Measurements from ENCODE around the gene CDC42BPG. TPM values are rescaled to one million over a fixed set of nuclear protein-coding genes. Genes with fewer than 3 reads are reported as not detected.

CDC42BPG gene
- total and polyA plus RNA-seq, 8 donors: 9.7 to 23.8 (median 13.2) TPM

DNA sequence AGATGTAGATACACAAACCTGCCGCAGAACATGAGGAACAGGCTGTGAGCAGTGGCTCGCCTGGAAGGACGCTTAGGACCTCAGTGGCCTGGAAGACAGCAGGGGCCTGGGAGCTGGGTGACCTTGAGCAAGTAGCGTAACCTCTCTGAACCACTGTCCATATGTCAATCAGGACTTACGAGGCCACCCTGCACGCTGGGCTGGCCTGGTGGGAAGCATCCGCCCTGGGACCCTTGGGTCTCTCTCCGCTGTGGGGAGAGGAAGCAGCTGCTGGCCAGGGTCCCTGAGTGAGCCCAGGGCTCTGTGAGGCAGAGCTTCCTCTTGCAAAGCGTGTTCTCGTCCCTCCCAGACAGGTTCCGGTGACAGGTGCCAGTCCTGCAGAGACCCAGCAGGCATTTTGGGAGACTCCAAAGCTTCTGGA is 48.0 kb upstream of the CDC42BPG start:
- FAIRE-seq (no peak), ATAC-seq (peak in 3 of 4 donors; percentile 1 to 2 (median 2)), DNase-seq (peak in 1 of 6 donors; percentile 40)
- Histone ChIP-seq H3K36me3 (peaks cover 0 to 11% (median 2%) of the 10 kb centered on the region in 3 donors), H3K9me3 (no peaks in the 10 kb centered on the region), H3K27ac (peak overlapping the region; percentile 59 to 87 (median 76)), H3K4me3 (peak overlapping the region; percentile 30 to 52 (median 41)), H3K4me1 (peaks cover 9 to 30% (median 19%) of the 10 kb centered on the region in 3 donors), H3K27me3 (no peaks in the 10 kb centered on the region)
- WGBS, 2 donors: 33 to 37% methylated on average over 11 of the region's 11 CpGs
- TF ChIP-seq, protein P1, sequence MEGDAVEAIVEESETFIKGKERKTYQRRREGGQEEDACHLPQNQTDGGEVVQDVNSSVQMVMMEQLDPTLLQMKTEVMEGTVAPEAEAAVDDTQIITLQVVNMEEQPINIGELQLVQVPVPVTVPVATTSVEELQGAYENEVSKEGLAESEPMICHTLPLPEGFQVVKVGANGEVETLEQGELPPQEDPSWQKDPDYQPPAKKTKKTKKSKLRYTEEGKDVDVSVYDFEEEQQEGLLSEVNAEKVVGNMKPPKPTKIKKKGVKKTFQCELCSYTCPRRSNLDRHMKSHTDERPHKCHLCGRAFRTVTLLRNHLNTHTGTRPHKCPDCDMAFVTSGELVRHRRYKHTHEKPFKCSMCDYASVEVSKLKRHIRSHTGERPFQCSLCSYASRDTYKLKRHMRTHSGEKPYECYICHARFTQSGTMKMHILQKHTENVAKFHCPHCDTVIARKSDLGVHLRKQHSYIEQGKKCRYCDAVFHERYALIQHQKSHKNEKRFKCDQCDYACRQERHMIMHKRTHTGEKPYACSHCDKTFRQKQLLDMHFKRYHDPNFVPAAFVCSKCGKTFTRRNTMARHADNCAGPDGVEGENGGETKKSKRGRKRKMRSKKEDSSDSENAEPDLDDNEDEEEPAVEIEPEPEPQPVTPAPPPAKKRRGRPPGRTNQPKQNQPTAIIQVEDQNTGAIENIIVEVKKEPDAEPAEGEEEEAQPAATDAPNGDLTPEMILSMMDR (IDR thresholded peaks at IDR 0.05): no peak
- intact Hi-C loops (cut with DNase I): loop anchor here in 2 of 3 donors (5.0 to 10.0 kb wide), 3 partner anchors 40 to 108 kb away; no protein-coding TSS in a partner anchor

DNA sequence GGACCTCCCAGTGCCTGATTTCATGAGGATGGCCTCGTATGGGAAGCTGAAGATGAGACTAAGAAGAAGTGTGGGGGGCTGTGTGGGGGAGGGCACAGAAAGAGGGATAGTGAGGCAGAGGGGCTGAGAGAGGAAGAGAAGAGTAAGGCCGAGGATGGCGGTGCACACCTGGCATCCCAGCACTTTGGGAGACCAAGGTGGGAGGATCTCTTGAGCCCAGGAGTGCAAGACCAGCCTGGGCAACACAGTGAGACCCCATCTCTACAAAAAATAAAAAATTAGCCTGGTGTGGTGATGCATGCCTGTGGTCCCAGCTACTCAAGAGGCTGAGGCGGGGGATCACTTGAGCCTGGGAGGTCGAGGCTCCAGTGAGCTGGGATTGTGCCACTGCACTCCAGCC is 47.4 kb upstream of the CDC42BPG start:
- H3K4me3 ChIP-seq: peak overlapping the region in 3 of 4 donors; percentile 30 to 52 (median 49)
- ATAC-seq (no peak), FAIRE-seq (no peak), DNase-seq (no peak)
- peaks cover 9 to 30% (median 19%) of the 10 kb centered on the region in 3 donors for H3K4me1 ChIP-seq
- H3K27ac ChIP-seq: peak overlapping the region in 3 of 4 donors; percentile 71 to 87 (median 81)
- TF ChIP-seq, protein P1 (IDR thresholded peaks at IDR 0.05): no peak
- no peaks in the 10 kb centered on the region for H3K9me3 ChIP-seq
- no peaks in the 10 kb centered on the region for H3K27me3 ChIP-seq
- intact Hi-C loops (cut with DNase I): loop anchor here in 2 of 3 donors (5.0 to 10.0 kb wide), 3 partner anchors 40 to 107 kb away; no protein-coding TSS in a partner anchor
- peaks cover 0 to 9% (median 0%) of the 10 kb centered on the region in 3 donors for H3K36me3 ChIP-seq
- WGBS, 2 donors: 50 to 59% methylated on average over 5 of the region's 5 CpGs

DNA sequence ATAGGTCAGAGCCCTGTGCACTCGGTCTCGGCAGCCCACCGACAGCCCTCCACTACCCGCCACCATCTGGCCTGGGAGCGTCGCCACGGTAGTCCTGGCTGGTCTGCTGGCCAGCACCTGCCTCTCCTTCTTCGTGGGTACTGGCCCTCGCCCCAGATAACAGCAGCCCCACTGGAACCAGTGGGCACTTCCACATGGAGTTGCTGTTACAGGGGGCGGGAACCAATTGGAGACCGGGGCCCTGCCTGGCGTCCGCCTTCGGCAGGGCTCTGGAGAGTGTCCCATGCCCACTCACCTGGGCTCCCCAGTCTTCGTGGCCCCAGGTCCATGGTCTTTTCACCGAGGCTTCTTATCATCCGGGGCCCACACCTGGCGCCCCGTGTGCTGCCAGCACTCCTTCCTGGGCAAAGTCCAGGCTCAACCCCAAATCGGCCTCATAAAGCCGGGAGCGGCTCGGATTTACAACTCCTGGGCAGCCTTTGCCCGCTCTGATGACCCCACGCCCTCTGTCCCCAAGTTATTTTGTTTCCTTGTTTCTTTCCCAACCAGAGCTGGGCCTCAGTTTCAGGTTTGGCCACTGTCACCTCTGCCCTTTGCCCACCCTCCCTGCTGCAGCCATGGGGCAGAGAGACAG is 46.9 kb upstream of the CDC42BPG start:
- peak in 2 of 4 donors; percentile 1 to 3 for ATAC-seq
- Histone ChIP-seq H3K27me3 (no peaks in the 10 kb centered on the region), H3K4me3 (peak overlapping the region in 2 of 4 donors; percentile 49 to 52), H3K36me3 (peaks cover 0 to 4% (median 0%) of the 10 kb centered on the region in 3 donors), H3K27ac (peak overlapping the region in 2 of 4 donors; percentile 33 to 48), H3K9me3 (no peaks in the 10 kb centered on the region), H3K4me1 (peaks cover 9 to 30% (median 19%) of the 10 kb centered on the region in 3 donors)
- TF ChIP-seq, protein P1 (IDR thresholded peaks at IDR 0.05): no peak
- FAIRE-seq: no peak
- WGBS, 2 donors: 34 to 36% methylated on average over 25 of the region's 25 CpGs
- no peak for DNase-seq
- intact Hi-C loops (cut with DNase I): loop anchor here in 2 of 3 donors (5.0 to 10.0 kb wide), 3 partner anchors 39 to 107 kb away; no protein-coding TSS in a partner anchor

DNA sequence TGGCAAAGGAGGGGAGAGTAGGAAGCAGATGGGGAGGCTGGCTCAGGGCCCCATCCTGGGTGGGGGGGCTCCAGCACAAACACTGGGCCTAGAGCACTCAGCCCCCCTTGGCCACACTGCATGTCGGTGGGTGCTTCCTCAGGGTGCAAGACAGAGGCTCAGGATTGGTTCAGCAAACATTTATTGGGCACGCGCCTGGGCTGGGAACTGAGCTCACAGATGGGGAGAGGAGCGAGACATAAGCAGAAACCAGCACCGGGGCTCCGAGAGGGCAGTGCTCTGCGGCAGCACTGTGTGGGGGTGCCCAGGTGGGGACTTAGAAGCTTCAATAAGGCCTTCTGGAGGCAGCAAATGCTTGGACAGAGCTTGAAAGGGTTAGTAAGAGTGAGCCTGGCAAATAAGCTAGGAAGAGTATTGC is 46.1 kb upstream of the CDC42BPG start:
- Histone ChIP-seq H3K36me3 (no peaks in the 10 kb centered on the region), H3K9me3 (no peaks in the 10 kb centered on the region), H3K27ac (no peak overlapping the region), H3K4me3 (no peak overlapping the region), H3K4me1 (peaks cover 9 to 30% (median 19%) of the 10 kb centered on the region in 3 donors), H3K27me3 (no peaks in the 10 kb centered on the region)
- no peak for ATAC-seq
- intact Hi-C loops (cut with DNase I): loop anchor here in 2 of 3 donors (5.0 to 10.0 kb wide), 3 partner anchors 38 to 106 kb away; no protein-coding TSS in a partner anchor
- WGBS, 2 donors: 82 to 89% methylated on average over 7 of the region's 7 CpGs
- TF ChIP-seq, protein P1 (IDR thresholded peaks at IDR 0.05): no peak
- FAIRE-seq: no peak
- no peak for DNase-seq
